Limb (tissue), 2 donors: ENCODE results near the gene EXOG.

Experiments
- DNase-seq, 2 donors: peaks; one replicate each; pipeline ENCODE4 v3.0.0-alpha.2; 2016; ENCODE audit errors: extremely low spot score in 2 of 2

The EXOG gene

DNA sequence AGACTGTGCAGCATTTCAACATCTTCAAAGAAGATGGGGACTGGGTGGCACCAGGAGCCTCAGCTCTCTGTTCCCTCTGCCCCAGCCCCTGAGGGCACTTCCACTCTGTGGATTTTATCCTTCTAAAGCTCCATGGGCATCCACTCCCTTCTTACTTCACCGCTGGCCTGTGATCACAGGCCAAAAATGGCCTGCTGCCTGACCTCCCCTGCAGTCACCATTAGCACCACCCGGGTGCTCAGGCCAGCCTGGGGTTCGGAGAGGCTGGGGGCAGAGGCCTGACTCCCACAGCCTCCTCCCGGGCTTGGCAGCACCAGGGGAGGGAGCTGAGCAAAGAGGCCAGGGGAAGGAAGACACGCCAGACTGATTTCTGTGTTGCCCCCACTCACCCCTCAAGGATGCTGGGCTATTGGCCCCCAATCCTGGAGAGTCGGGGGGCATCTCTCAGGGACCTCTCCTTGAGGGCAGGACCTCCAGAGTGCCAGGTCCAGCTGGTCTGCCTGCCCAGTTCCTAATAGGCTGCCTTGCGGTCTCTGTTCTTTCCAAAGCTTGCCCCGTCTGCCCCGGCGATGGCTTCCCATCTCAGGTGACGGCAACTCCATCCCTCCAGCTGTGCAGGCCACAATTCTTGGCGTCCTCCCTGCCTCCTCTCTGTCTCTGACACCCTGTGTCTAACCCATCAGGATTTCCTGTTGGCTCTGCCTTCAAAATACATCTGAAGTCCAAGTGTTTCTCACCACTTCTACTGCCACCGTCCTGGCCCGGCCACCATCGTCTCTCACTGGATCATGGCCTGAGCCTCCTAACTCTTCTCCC is 67.1 kb downstream of the EXOG start:
- peak in 1 of 2 donors; percentile 9 for DNase-seq

- no peak for DNase-seq
Observed at GRCh38 chr3:38563886-38564270, 67.7 kb downstream of the EXOG start.

DNA sequence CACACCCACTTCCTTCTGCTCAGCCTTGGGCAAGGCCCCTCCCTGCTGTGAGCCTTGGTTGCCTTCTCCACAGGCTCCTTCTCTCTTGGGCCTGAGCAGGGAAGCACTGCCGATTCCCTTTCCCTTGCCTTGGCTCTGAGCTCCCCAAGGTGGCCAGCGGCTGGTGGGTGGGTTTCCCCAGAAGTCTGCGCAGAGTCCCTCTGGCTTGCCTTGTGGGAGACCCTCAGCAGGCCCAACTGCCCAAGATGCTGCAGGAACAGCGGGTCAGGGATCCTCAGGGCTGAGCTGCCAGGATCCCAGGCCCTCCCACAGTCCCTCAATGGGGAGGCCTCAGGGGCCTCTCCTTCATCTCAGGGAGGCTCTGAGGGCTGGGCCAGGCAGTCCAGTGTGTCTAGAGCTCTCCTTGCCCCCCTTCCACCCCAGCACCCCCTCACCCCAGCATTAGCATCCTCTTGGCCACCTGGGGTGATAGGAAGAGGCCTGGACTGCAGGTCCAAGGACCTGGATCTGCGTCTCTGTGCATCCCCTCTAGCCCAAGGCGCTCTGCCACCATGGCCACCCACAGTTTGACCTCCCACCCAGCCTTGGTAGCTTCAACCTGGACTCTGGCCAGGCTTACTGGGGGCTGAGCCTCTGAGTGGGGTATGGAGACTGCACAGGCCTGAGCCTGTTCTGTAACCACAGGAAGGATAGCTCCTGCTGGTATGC is 68.6 kb downstream of the EXOG start:
- DNase-seq = peak in 1 of 2 donors; percentile 20

GRCh38 chr3:38565339-38566214 is 69.4 kb downstream of the EXOG start:
- peak in 1 of 2 donors; percentile 9 for DNase-seq

- peak in 1 of 2 donors; percentile 10 for DNase-seq
Observed at GRCh38 chr3:38566215-38566528, 70.0 kb downstream of the EXOG start.

- peak in 1 of 2 donors; percentile 2 for DNase-seq
Observed at GRCh38 chr3:38566794-38567193, 70.7 kb downstream of the EXOG start.

- no peak for DNase-seq
Observed at GRCh38 chr3:38567498-38567897, 71.4 kb downstream of the EXOG start.

GRCh38 chr3:38573111-38573510 is 77.0 kb downstream of the EXOG start:
- no peak for DNase-seq

DNA sequence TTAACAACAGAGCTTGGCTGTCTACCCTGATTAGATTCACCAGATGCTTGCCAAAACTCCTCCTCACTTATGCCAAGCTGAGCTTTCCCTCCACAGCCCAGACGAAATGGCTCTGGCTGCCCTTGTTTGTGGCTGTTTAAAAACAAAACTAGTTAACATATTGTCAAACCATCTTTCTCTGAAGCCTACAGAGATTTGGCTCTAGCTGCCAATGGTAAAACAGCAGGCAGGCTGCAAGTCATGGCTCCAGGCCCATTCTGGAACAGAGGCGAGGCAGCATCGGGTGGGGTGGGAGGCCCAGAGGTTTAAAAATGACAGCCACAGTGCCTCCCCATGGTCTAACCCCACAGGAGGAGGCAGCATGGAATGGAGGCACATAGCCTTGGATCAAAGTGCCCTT is 77.4 kb downstream of the EXOG start:
- peak in 1 of 2 donors; percentile 25 for DNase-seq

GRCh38 chr3:38574411-38575278 is 78.5 kb downstream of the EXOG start:
- peak in 1 of 2 donors; percentile 15 for DNase-seq

DNA sequence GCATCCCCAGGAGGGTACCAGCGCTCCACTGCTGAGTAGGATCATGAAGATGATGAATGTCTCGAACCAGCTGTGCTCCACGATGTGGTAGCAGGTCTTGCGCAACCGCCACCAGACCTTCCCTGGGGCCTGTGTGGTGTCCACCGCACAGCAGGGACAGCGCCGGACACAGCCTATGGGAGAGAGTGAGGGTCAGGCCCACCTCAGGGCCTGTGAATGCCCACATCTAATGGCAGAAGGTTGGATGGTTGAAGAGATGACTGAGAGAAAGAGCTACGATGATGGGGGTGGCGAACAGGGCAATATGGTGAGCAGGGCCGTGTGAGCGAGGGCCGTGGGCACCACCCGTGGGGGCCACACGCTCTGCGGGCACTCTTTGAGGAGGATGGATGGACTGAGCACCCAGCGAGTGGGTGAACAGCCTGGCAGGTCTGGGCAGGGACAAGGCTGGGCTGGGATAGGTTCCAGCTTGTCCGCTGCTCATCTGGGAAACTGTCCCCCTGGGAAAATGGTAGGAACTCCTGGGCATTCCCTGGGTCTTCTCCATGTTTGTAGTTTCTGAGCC is 79.2 kb downstream of the EXOG start:
- DNase-seq = peak in 1 of 2 donors; percentile 15
